Vagina (tissue), 2 donors: Measurements from ENCODE around the gene TGFBR3.

Experiments
- POLR2A ChIP-seq, 2 donors: fragments of 450-650 bp; IDR thresholded peaks; one replicate each; pipeline ENCODE4 v1.6.1; 2017; ENCODE audit warnings: antibody characterized with exemption in 2 of 2, mild to moderate bottlenecking in 2 of 2, moderate library complexity in 2 of 2
- TF ChIP-seq, protein P1 (sequence below), 3 experiments: fragments of 450-650 bp in 2 of 3; fragments of 200-600 bp in 1 of 3; sonication (generic) in 1 of 3; IDR thresholded peaks; one replicate each; pipeline ENCODE4 v1.5.1; 2017 to 2019; ENCODE audit warnings: antibody characterized with exemption in 3 of 3, mild to moderate bottlenecking in 2 of 3, moderate library complexity in 2 of 3

DNA sequence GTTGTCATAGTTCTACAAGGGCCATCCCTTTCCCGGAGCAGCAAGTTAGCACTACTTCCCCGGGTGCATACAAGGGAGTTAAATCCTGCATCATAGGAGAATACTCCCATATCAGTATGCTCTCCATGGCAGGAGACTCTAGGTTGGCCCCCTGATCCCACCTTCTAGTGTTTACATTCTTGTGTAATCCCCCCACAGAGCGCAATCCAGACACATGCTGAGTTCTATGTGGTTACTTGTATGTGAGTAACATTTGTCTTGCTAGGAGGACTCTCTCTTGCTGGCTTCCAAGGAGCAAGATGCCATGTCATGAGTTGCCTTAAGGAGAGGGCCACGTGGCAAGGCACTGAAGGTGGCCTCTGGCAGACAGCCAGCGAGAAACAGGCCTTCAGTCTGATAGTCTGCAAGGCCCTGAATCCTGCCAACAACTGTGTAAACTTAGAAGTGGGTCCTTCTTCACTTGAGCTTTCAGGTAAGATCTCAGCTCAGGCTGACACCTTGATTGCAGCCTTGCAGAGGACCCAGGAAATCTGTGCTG, 230.0 kb downstream of the TGFBR3 start:
- TF ChIP-seq POLR2A (IDR thresholded peaks at IDR 0.05): no peak
- TF ChIP-seq, protein P1, sequence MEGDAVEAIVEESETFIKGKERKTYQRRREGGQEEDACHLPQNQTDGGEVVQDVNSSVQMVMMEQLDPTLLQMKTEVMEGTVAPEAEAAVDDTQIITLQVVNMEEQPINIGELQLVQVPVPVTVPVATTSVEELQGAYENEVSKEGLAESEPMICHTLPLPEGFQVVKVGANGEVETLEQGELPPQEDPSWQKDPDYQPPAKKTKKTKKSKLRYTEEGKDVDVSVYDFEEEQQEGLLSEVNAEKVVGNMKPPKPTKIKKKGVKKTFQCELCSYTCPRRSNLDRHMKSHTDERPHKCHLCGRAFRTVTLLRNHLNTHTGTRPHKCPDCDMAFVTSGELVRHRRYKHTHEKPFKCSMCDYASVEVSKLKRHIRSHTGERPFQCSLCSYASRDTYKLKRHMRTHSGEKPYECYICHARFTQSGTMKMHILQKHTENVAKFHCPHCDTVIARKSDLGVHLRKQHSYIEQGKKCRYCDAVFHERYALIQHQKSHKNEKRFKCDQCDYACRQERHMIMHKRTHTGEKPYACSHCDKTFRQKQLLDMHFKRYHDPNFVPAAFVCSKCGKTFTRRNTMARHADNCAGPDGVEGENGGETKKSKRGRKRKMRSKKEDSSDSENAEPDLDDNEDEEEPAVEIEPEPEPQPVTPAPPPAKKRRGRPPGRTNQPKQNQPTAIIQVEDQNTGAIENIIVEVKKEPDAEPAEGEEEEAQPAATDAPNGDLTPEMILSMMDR (IDR thresholded peaks at IDR 0.05): no peak
